Right lobe of liver (tissue), 4 donors: ENCODE measurements around the gene NEO1.

Source experiments
- POLR2A ChIP-seq: fragments of 450-650 bp; IDR thresholded peaks from one replicate; pipeline ENCODE4 v1.6.1; 2017; ENCODE audit warnings: antibody characterized with exemption, mild to moderate bottlenecking
- TF ChIP-seq, protein P1 (sequence below), 4 donors: fragments of 200-600 bp in 3 of 4; fragments of 450-650 bp in 1 of 4; IDR thresholded peaks; one replicate each; pipeline versions ENCODE4 v1.5.1 to v1.8.0; 2016 to 2022; ENCODE audit warnings: antibody characterized with exemption in 4 of 4, mild to moderate bottlenecking in 2 of 4
- donor health status: DM: no; HTN: no; CAD: no.
- donor health status: DM: no; HTN: no; CAD: no.
- donor health status: DM: no; HTN: yes; CAD: no.

GRCh38 chr15:73345658-73346057 is 293.4 kb downstream of the NEO1 start:
- TF ChIP-seq, protein P1, sequence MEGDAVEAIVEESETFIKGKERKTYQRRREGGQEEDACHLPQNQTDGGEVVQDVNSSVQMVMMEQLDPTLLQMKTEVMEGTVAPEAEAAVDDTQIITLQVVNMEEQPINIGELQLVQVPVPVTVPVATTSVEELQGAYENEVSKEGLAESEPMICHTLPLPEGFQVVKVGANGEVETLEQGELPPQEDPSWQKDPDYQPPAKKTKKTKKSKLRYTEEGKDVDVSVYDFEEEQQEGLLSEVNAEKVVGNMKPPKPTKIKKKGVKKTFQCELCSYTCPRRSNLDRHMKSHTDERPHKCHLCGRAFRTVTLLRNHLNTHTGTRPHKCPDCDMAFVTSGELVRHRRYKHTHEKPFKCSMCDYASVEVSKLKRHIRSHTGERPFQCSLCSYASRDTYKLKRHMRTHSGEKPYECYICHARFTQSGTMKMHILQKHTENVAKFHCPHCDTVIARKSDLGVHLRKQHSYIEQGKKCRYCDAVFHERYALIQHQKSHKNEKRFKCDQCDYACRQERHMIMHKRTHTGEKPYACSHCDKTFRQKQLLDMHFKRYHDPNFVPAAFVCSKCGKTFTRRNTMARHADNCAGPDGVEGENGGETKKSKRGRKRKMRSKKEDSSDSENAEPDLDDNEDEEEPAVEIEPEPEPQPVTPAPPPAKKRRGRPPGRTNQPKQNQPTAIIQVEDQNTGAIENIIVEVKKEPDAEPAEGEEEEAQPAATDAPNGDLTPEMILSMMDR (IDR thresholded peaks at IDR 0.05): no peak
- no peak for TF ChIP-seq POLR2A
